SK-N-DZ (cell line): Measurements from ENCODE around the gene MAS1L.
"Not testable (repeated sequence)": the region's sequence is repeated elsewhere in the genome, so short reads cannot be mapped to it uniquely, and the experiment has no call there.

ENCODE experiments used
- DNase-seq: peaks from one replicate; pipeline ENCODE4 v3.0.0-alpha.2; 2015; ENCODE audit warnings: low spot score

MAS1L gene

GRCh38 chr6:29483735-29484134 lies 4.0 kb downstream of the MAS1L start:
- no peak for DNase-seq

GRCh38 chr6:29483186-29483585 lies 4.6 kb downstream of the MAS1L start:
- DNase-seq, result no peak

- no peak for DNase-seq
Observed at GRCh38 chr6:29479560-29479959, 8.2 kb downstream of the MAS1L start.

GRCh38 chr6:29478740-29479139 lies 9.0 kb downstream of the MAS1L start:
- no peak for DNase-seq

GRCh38 chr6:29477923-29478450 lies 9.8 kb downstream of the MAS1L start:
- DNase-seq, result no peak

GRCh38 chr6:29474996-29475395 lies 12.8 kb downstream of the MAS1L start:
- no peak for DNase-seq

GRCh38 chr6:29466241-29466640 lies 21.5 kb downstream of the MAS1L start:
- no peak for DNase-seq

GRCh38 chr6:29465801-29466200 lies 22.0 kb downstream of the MAS1L start:
- DNase-seq, result no peak

- no peak for DNase-seq
Observed at GRCh38 chr6:29465279-29465678, 22.5 kb downstream of the MAS1L start.

GRCh38 chr6:29462022-29462421 lies 25.7 kb downstream of the MAS1L start:
- no peak for DNase-seq

GRCh38 chr6:29461021-29461814 lies 26.5 kb downstream of the MAS1L start:
- no peak for DNase-seq

GRCh38 chr6:29456971-29457370 lies 30.8 kb downstream of the MAS1L start, which contains the start of the genes OR11A1 and OR2H1:
Gene OR11A1 (minus strand): TSS chr6:29457071. CDS start chr6:29427641, 29,430 bp downstream.
Gene OR2H1 (plus strand): TSS chr6:29457155. CDS start chr6:29461770, 4,615 bp downstream.
- DNase-seq, result no peak

GRCh38 chr6:29451471-29452193 lies 36.1 kb downstream of the MAS1L start:
- DNase-seq, result no peak

GRCh38 chr6:29447670-29448069 lies 40.1 kb downstream of the MAS1L start:
- no peak for DNase-seq

GRCh38 chr6:29444031-29444430 lies 43.7 kb downstream of the MAS1L start:
- DNase-seq, result not testable (repeated sequence)

GRCh38 chr6:29442719-29443118 lies 45.0 kb downstream of the MAS1L start:
- no peak for DNase-seq

- no peak for DNase-seq
Observed at GRCh38 chr6:29439006-29439405, 48.8 kb downstream of the MAS1L start, which contains the start of gene OR10C1. Gene OR10C1 (plus strand): TSS chr6:29439306. CDS start chr6:29440016, 710 bp downstream.

- DNase-seq, result not testable (repeated sequence)
Observed at GRCh38 chr6:29436730-29437129, 51.0 kb downstream of the MAS1L start.
